Fibroblast of lung (primary cell): ENCODE data around the gene IL36RN. TPM values are rescaled to one million over a fixed set of nuclear protein-coding genes. Genes with fewer than 3 reads are reported as not detected.

Source experiments
- DNase-seq, 2 donors: peaks; one replicate each; pipeline versions ENCODE4 v3.0.0 to v3.0.0-alpha.2; 2010; ENCODE audit warnings: low read depth in 2 of 2
- H2AFZ ChIP-seq: 2 replicates; pipeline ENCODE4 v1.5.1; 2012; ENCODE audit warnings: low read length, control low read depth, inconsistent platforms
- H3K27ac ChIP-seq: 2 replicates; pipeline ENCODE4 v1.5.1; 2011; ENCODE audit warnings: low read length, control low read depth; ENCODE audit not compliant: insufficient read depth
- H3K27me3 ChIP-seq: 2 replicates; pipeline ENCODE4 v1.5.1; 2011; ENCODE audit warnings: mild to moderate bottlenecking, low read length; ENCODE audit not compliant: control insufficient read depth, insufficient read depth
- H3K36me3 ChIP-seq: 2 replicates; pipeline ENCODE4 v1.5.1; 2011; ENCODE audit warnings: low read length; ENCODE audit not compliant: control insufficient read depth, insufficient read depth
- H3K4me1 ChIP-seq: 2 replicates; pipeline ENCODE4 v1.5.1; 2011; ENCODE audit warnings: low read length; ENCODE audit not compliant: control insufficient read depth, insufficient read depth; ENCODE audit errors: extremely low read depth
- H3K4me2 ChIP-seq: 2 replicates; pipeline ENCODE4 v1.5.1; 2011; ENCODE audit warnings: low read length, control low read depth; ENCODE audit not compliant: insufficient read depth; ENCODE audit errors: extremely low read depth
- H3K4me3 ChIP-seq, 4 experiments: fragments of 200-600 bp in 1 of 4; sonication (generic) in 1 of 4; replicated peaks in 1 of 4; 2 replicates each; pipeline ENCODE4 v1.5.1; 2011 to 2016; ENCODE audit warnings: low read length in 4 of 4, low read depth in 3 of 4, mild to moderate bottlenecking in 3 of 4, control low read depth in 2 of 4, inconsistent platforms in 1 of 4, mixed read lengths in 1 of 4; ENCODE audit not compliant: insufficient read depth in 1 of 4; ENCODE audit errors: control extremely low read depth in 1 of 4
- H3K79me2 ChIP-seq: 2 replicates; pipeline ENCODE4 v1.5.1; 2012; ENCODE audit warnings: mild to moderate bottlenecking, low read length, inconsistent platforms; ENCODE audit not compliant: control insufficient read depth, insufficient read depth
- H3K9ac ChIP-seq: 2 replicates; pipeline ENCODE4 v1.5.1; 2011; ENCODE audit warnings: mild to moderate bottlenecking, low read length, control low read depth; ENCODE audit not compliant: insufficient read depth
- H3K9me3 ChIP-seq: 2 replicates; pipeline ENCODE4 v1.5.1; 2012; ENCODE audit warnings: low read depth, low read length; ENCODE audit not compliant: control insufficient read depth, insufficient read depth
- H4K20me1 ChIP-seq: 2 replicates; pipeline ENCODE4 v1.5.1; 2011; ENCODE audit warnings: low read length; ENCODE audit not compliant: control insufficient read depth, insufficient read depth; ENCODE audit errors: extremely low read depth
- EZH2 ChIP-seq: IDR thresholded peaks from 2 replicates; pipeline ENCODE4 v1.5.1; 2012; ENCODE audit warnings: low read length, control low read depth, mild to moderate bottlenecking; ENCODE audit errors: missing control alignments
- polyA plus RNA-seq, 2 donors: library from polyadenylated mRNA; depleted of rRNA in 1 of 2; stranded (reverse) in 1 of 2; unstranded in 1 of 2; fragments of >200 nt; gene quantifications; 2 replicates each; pipeline ENCODE4 v1.2.1, GENCODE V29; 2011 to 2012; ENCODE audit warnings: missing spikeins in 1 of 2
- total RNA-seq: library from RNA; depleted of rRNA; stranded (reverse); fragments of >200 nt; gene quantifications from 2 replicates; pipeline ENCODE4 v1.2.1, GENCODE V29; 2014
- TF ChIP-seq, protein P1 (sequence below), 2 donors: IDR thresholded peaks in 1 of 2; conservative IDR thresholded peaks in 1 of 2; 1 replicate in 1 of 2; 2 replicates in 1 of 2; pipeline ENCODE4 v1.5.1; 2011 to 2012; ENCODE audit warnings: low read length in 2 of 2, control low read depth in 1 of 2, inconsistent platforms in 1 of 2, low read depth in 1 of 2, mild to moderate bottlenecking in 1 of 2

The IL36RN gene
- total and polyA plus RNA-seq, 2 donors (not counting 1 experiment from before 2014, with no cell fraction given) = not detected

DNA sequence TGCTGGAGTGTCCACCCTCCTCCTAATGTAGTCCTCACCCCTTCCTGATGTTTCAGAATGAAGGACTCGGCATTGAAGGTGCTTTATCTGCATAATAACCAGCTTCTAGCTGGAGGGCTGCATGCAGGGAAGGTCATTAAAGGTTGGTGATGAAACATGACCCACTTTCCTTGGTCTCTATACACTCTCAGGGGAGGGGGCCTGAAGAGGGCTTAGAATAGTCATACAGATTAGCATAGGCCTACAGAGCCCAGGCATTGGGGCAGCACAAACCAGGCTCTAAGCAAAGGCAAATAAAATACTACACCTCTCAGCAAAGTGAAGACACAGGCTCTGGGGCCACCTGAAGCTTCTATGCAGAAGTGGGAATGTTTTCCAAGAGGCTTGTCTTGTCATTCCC is 1.8 kb downstream of the IL36RN start:
- H3K4me3 ChIP-seq = no peak overlapping the region
- no peak overlapping the region for H3K9ac ChIP-seq
- H3K4me2 ChIP-seq = no peak overlapping the region
- no peak for DNase-seq
- TF ChIP-seq, protein P1, sequence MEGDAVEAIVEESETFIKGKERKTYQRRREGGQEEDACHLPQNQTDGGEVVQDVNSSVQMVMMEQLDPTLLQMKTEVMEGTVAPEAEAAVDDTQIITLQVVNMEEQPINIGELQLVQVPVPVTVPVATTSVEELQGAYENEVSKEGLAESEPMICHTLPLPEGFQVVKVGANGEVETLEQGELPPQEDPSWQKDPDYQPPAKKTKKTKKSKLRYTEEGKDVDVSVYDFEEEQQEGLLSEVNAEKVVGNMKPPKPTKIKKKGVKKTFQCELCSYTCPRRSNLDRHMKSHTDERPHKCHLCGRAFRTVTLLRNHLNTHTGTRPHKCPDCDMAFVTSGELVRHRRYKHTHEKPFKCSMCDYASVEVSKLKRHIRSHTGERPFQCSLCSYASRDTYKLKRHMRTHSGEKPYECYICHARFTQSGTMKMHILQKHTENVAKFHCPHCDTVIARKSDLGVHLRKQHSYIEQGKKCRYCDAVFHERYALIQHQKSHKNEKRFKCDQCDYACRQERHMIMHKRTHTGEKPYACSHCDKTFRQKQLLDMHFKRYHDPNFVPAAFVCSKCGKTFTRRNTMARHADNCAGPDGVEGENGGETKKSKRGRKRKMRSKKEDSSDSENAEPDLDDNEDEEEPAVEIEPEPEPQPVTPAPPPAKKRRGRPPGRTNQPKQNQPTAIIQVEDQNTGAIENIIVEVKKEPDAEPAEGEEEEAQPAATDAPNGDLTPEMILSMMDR (conservative IDR thresholded peaks at IDR 0.05 in 1 of 2, IDR thresholded peaks at IDR 0.05 in 1 of 2; ENCODE audit: low read depth in 1 of 2, low read length in 2 of 2) = no peak
- TF ChIP-seq EZH2 = no peak
- no peaks in the 10 kb centered on the region for H4K20me1 ChIP-seq
- no peaks in the 10 kb centered on the region for H3K27me3 ChIP-seq
- no peaks in the 10 kb centered on the region for H3K79me2 ChIP-seq
- no peaks in the 10 kb centered on the region for H3K4me1 ChIP-seq
- H3K9me3 ChIP-seq = no peaks in the 10 kb centered on the region
- H3K27ac ChIP-seq = no peak overlapping the region
- H2AFZ ChIP-seq = no peak overlapping the region
- H3K36me3 ChIP-seq = no peaks in the 10 kb centered on the region

DNA sequence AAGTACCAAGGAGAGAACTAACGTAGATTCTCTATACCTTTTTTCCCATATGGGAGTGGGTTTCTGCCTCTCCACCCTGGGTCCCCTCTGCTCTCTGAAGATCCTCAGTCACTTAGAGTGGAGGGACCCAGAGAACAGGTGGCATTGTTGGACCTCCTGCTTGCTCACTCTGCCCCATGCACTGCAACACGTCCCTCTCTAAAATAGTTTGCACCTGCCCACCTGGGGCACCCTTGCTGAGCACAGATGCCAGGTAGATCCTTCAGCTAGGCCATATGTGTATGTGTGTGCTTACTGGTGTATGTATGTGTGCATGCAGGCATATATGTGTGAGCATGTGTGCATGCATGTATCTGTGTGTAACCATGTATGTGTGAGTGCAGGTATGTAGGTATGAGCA is 2.2 kb downstream of the IL36RN start:
- no peaks in the 10 kb centered on the region for H3K9me3 ChIP-seq
- H3K27ac ChIP-seq = no peak overlapping the region

DNA sequence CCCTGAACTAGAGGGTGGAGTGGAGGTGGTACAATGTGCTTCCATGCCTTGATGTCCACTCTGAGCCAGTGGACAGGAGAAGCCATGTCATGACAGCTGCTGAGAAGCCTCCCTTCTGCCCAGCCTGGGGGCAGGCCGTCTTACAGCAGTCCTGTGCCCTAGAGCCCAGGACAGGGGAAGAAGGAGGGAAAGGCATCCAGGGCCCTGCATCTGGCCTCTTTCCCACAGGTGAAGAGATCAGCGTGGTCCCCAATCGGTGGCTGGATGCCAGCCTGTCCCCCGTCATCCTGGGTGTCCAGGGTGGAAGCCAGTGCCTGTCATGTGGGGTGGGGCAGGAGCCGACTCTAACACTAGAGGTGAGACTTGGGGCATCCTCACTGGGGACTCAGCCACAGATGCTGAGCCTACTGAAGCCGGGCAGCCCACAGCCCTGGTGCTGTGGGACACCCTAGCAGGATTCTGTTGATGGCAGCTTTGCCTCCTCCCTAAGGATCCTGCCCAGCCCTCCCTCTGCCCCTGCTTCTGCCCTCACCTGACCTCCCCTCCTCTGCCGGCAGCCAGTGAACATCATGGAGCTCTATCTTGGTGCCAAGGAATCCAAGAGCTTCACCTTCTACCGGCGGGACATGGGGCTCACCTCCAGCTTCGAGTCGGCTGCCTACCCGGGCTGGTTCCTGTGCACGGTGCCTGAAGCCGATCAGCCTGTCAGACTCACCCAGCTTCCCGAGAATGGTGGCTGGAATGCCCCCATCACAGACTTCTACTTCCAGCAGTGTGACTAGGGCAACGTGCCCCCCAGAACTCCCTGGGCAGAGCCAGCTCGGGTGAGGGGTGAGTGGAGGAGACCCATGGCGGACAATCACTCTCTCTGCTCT is 3.1 kb downstream of the IL36RN start:
- no peaks in the 10 kb centered on the region for H3K36me3 ChIP-seq
- H3K4me2 ChIP-seq = no peak overlapping the region
- DNase-seq = no peak

More for the DNA sequence above, 2.2 kb downstream of the IL36RN start:
- Histone ChIP-seq H3K36me3 (no peaks in the 10 kb centered on the region), H3K27me3 (no peaks in the 10 kb centered on the region), H2AFZ (no peak overlapping the region), H3K79me2 (no peaks in the 10 kb centered on the region), H3K4me3 (no peak overlapping the region), H3K4me2 (no peak overlapping the region), H3K9ac (no peak overlapping the region), H3K4me1 (no peaks in the 10 kb centered on the region), H4K20me1 (no peaks in the 10 kb centered on the region)
- TF ChIP-seq EZH2 = no peak
- TF ChIP-seq, protein P1 (conservative IDR thresholded peaks at IDR 0.05 in 1 of 2, IDR thresholded peaks at IDR 0.05 in 1 of 2; ENCODE audit: low read depth in 1 of 2, low read length in 2 of 2) = no peak
- DNase-seq = no peak

More for the DNA sequence above, 3.1 kb downstream of the IL36RN start:
- no peaks in the 10 kb centered on the region for H3K27me3 ChIP-seq
- no peak overlapping the region for H3K27ac ChIP-seq
- TF ChIP-seq EZH2 = no peak
- TF ChIP-seq, protein P1 (conservative IDR thresholded peaks at IDR 0.05 in 1 of 2, IDR thresholded peaks at IDR 0.05 in 1 of 2; ENCODE audit: low read depth in 1 of 2, low read length in 2 of 2) = no peak
- no peaks in the 10 kb centered on the region for H3K4me1 ChIP-seq
- no peaks in the 10 kb centered on the region for H3K9me3 ChIP-seq
- H3K79me2 ChIP-seq = no peaks in the 10 kb centered on the region
- H3K9ac ChIP-seq = no peak overlapping the region
- H2AFZ ChIP-seq = no peak overlapping the region
- H3K4me3 ChIP-seq = no peak overlapping the region
- H4K20me1 ChIP-seq = no peaks in the 10 kb centered on the region
